Breast epithelium (tissue), 4 donors: ENCODE data around the gene PLCG2. TPM values are rescaled to one million over a fixed set of nuclear protein-coding genes. Genes with fewer than 3 reads are reported as not detected.
"Not testable (repeated sequence)": the region's sequence is repeated elsewhere in the genome, so short reads cannot be mapped to it uniquely, and the experiment has no call there.

ENCODE experiments used
- DNase-seq, 2 donors: peaks; one replicate each; pipeline ENCODE4 v3.0.0-alpha.2; 2019; ENCODE audit warnings: low spot score in 2 of 2
- H3K27ac ChIP-seq, 2 donors: fragments of 200-600 bp; sonication (generic) in 1 of 2; one replicate each; pipeline ENCODE4 v1.5.1; 2016 to 2019; ENCODE audit warnings: mild to moderate bottlenecking in 1 of 2
- H3K27me3 ChIP-seq, 2 donors: fragments of 200-600 bp; sonication (generic) in 1 of 2; one replicate each; pipeline versions ENCODE4 v1.5.1 to v1.6.0; 2017 to 2019; ENCODE audit warnings: control low read depth in 1 of 2, mild to moderate bottlenecking in 1 of 2
- H3K36me3 ChIP-seq: fragments of 200-600 bp; one replicate; pipeline ENCODE4 v1.5.1; 2019
- H3K4me1 ChIP-seq, 2 donors: fragments of 200-600 bp; sonication (generic); one replicate each; pipeline ENCODE4 v1.5.1; 2016 to 2019; ENCODE audit warnings: control low read depth in 1 of 2
- H3K4me3 ChIP-seq, 3 donors: fragments of 200-600 bp; sonication (generic); 1 replicate in 2 of 3; 2 replicates in 1 of 3; pipeline ENCODE4 v1.5.1; 2016 to 2019; ENCODE audit warnings: mild to moderate bottlenecking in 3 of 3, moderate library complexity in 2 of 3
- H3K9me3 ChIP-seq, 2 donors: fragments of 200-600 bp; sonication (generic) in 1 of 2; one replicate each; pipeline ENCODE4 v1.5.1; 2016 to 2019; ENCODE audit warnings: control low read depth in 1 of 2
- POLR2A ChIP-seq: fragments of 450-650 bp; IDR thresholded peaks from one replicate; pipeline ENCODE4 v1.6.1; 2016; ENCODE audit warnings: antibody characterized with exemption, mild to moderate bottlenecking, moderate library complexity
- POLR2AphosphoS5 ChIP-seq, 3 donors: sonication (generic); formaldehyde crosslinking; IDR thresholded peaks; one replicate each; pipeline ENCODE4 v1.6.1; 2017; ENCODE audit warnings: antibody characterized with exemption in 3 of 3
- intact Hi-C: fragments of 100-400 bp; cut with DNase I; formaldehyde crosslinking; loops from one replicate; pipeline ENCODE4 v1.15.1; 2023; ENCODE audit warnings: low total_unique reads
- total RNA-seq, 3 donors: library from RNA; depleted of rRNA; stranded (reverse); fragments of >200 nt; gene quantifications; one replicate each; pipeline ENCODE4 v1.1.0, GENCODE V29; 2016
- TF ChIP-seq, protein P1 (sequence below), 3 donors: fragments of 450-650 bp; IDR thresholded peaks; one replicate each; pipeline ENCODE4 v1.5.1; 2016 to 2017; ENCODE audit warnings: antibody characterized with exemption in 3 of 3, mild to moderate bottlenecking in 3 of 3, moderate library complexity in 3 of 3

Gene PLCG2
- total RNA-seq, 3 donors from 2014 or later, result 14.6 to 24.6 (median 24.3) TPM

DNA sequence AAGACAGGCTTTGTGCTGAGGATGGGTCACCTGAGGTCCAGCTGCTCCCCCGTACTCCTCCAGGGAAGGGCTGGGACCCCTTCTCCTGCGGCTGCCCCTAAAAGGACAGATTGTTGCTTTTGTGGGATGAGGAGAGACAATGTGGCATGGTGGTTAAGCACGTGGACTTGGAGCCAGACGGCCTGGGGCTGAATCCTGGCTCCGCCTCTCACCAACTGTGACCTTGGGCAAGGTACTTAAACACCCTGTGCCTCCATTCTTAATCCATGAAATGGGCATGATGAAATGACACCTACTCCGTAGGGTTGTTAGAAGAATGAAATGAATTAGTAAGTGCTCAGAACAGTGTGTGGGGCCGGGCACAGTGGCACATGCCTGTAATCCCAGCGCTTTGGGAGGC, 39.6 kb upstream of the PLCG2 start:
- no peaks in the 10 kb centered on the region for H3K36me3 ChIP-seq
- no peak overlapping the region for H3K27ac ChIP-seq
- no peak for DNase-seq
- H3K4me3 ChIP-seq, result no peak overlapping the region
- H3K27me3 ChIP-seq, result no peaks in the 10 kb centered on the region
- H3K9me3 ChIP-seq, result no peaks in the 10 kb centered on the region
- no peaks in the 10 kb centered on the region for H3K4me1 ChIP-seq
- intact Hi-C loops, result no loop called here
- TF ChIP-seq POLR2AphosphoS5 (IDR thresholded peaks at IDR 0.05), result no peak
- TF ChIP-seq, protein P1, sequence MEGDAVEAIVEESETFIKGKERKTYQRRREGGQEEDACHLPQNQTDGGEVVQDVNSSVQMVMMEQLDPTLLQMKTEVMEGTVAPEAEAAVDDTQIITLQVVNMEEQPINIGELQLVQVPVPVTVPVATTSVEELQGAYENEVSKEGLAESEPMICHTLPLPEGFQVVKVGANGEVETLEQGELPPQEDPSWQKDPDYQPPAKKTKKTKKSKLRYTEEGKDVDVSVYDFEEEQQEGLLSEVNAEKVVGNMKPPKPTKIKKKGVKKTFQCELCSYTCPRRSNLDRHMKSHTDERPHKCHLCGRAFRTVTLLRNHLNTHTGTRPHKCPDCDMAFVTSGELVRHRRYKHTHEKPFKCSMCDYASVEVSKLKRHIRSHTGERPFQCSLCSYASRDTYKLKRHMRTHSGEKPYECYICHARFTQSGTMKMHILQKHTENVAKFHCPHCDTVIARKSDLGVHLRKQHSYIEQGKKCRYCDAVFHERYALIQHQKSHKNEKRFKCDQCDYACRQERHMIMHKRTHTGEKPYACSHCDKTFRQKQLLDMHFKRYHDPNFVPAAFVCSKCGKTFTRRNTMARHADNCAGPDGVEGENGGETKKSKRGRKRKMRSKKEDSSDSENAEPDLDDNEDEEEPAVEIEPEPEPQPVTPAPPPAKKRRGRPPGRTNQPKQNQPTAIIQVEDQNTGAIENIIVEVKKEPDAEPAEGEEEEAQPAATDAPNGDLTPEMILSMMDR (IDR thresholded peaks at IDR 0.05), result no peak
- no peak for TF ChIP-seq POLR2A

DNA sequence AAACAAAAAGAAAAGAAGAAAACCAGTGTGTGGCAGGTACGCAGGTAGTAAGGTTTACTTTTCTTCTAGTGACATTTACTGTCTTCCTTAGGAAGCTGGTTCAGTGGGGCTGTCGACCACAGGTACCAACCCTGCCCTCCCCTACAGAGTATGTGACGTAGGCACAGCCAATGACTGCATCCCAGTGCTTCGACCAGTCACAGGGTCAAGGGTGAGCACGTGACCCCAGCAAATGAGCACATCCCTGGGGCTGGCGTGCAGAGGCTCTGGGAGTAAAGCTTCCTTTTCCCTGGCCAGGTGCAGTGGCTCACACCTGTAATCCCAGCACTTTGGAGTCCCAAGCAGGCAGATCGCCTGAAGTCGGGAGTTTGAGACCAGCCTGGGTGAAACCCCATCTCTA, 38.9 kb upstream of the PLCG2 start:
- DNase-seq, result no peak
- intact Hi-C loops, result no loop called here
- TF ChIP-seq POLR2AphosphoS5 (IDR thresholded peaks at IDR 0.05), result no peak
- TF ChIP-seq POLR2A, result no peak
- TF ChIP-seq, protein P1 (IDR thresholded peaks at IDR 0.05), result no peak
- Histone ChIP-seq H3K4me3 (no peak overlapping the region), H3K36me3 (no peaks in the 10 kb centered on the region), H3K9me3 (no peaks in the 10 kb centered on the region), H3K4me1 (no peaks in the 10 kb centered on the region), H3K27ac (no peak overlapping the region), H3K27me3 (no peaks in the 10 kb centered on the region)

DNA sequence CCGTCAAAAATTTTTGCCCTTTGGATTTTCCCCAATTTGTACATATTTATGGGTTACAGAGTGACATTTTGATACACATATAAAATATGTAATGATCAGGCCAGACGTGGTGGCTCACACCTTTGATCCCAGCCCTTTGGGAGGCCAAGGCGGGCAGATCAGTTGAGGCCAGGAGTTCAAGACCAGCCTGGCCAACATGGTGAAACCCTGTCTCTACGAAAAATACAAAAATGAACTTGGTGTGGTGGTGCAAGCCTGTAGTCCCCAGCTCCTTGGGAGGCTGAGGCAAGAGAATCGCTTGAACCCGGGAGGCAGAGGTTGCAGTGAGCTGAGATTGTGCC, 37.7 kb upstream of the PLCG2 start:
- H3K27me3 ChIP-seq, H3K9me3 ChIP-seq, H3K4me1 ChIP-seq, H3K27ac ChIP-seq, H3K36me3 ChIP-seq, intact Hi-C loops, H3K4me3 ChIP-seq, DNase-seq: not testable (repeated sequence)

DNA sequence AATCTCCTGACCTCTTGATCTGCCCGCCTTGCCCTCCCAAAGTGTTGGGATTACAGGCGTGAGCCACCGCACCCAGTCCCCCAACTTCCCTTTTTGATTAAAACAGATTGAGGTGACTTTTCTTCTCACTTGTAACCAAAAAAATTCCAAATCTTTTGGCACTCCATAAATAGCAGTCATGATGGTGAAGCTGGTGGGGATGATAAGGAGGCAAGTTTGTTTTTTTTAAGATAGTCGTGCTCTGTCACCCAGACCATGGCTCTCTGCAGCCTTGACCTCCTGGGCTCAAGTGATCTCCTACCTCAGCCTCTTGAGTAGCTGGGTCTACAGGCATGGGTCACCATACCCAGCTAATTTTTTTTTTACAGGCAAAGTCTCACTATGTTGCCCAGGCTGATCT, 34.7 kb upstream of the PLCG2 start:
- Histone ChIP-seq H3K4me1 (no peaks in the 10 kb centered on the region), H3K9me3 (no peaks in the 10 kb centered on the region), H3K4me3 (no peak overlapping the region), H3K36me3 (no peaks in the 10 kb centered on the region), H3K27me3 (no peaks in the 10 kb centered on the region), H3K27ac (no peak overlapping the region)
- intact Hi-C loops, result no loop called here
- no peak for DNase-seq
- TF ChIP-seq POLR2A, result no peak
- TF ChIP-seq POLR2AphosphoS5 (IDR thresholded peaks at IDR 0.05), result no peak
- TF ChIP-seq, protein P1 (IDR thresholded peaks at IDR 0.05), result no peak

DNA sequence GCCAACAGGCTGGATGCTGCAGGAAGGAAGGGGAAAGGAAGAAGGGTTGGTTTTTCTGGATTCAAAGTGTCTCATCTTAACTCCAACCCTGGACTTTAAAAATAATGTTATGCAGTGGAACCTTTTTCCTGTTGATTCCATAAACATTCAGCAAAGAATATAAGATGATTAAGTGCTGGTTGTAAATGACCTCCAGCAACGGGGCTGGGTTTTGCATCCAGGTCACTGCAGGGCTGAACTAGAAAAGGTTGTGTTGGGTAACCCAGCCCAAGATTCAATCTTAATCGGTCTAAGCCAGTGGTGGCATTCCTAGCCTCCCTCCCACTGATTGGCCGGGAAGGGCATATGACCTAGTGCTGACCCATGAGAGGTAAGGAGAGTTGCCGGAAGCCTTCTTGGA, 34.2 kb upstream of the PLCG2 start:
- no peak overlapping the region for H3K4me3 ChIP-seq
- intact Hi-C loops, result no loop called here
- no peaks in the 10 kb centered on the region for H3K27me3 ChIP-seq
- H3K9me3 ChIP-seq, result no peaks in the 10 kb centered on the region
- DNase-seq, result no peak
- no peaks in the 10 kb centered on the region for H3K36me3 ChIP-seq
- TF ChIP-seq POLR2AphosphoS5 (IDR thresholded peaks at IDR 0.05) (no peak), POLR2A (no peak)
- TF ChIP-seq, protein P1 (IDR thresholded peaks at IDR 0.05), result no peak
- H3K4me1 ChIP-seq, result no peaks in the 10 kb centered on the region
- no peak overlapping the region for H3K27ac ChIP-seq
